ENCODE results near the gene NFIA.

DNA sequence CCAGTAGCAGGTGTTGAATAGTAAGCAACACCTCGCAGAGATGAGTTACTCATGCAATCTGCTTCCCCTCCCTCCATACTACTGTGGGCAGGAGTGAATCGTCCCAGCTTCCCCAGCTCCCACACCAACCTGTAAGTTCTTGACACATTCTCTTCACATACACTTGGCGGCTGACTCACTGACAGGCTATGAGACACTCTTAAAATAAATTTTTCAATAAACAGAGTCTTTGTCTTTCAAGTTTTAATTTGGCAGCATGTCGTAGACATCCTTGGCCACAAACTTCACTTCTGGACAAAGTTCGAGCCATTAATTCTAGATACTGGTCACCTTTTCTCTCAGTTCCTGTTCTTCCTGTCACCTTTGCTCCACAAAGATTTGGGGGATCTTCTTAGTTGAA, 351.9 kb downstream of the NFIA start:
- TF ChIP-seq, protein P1, sequence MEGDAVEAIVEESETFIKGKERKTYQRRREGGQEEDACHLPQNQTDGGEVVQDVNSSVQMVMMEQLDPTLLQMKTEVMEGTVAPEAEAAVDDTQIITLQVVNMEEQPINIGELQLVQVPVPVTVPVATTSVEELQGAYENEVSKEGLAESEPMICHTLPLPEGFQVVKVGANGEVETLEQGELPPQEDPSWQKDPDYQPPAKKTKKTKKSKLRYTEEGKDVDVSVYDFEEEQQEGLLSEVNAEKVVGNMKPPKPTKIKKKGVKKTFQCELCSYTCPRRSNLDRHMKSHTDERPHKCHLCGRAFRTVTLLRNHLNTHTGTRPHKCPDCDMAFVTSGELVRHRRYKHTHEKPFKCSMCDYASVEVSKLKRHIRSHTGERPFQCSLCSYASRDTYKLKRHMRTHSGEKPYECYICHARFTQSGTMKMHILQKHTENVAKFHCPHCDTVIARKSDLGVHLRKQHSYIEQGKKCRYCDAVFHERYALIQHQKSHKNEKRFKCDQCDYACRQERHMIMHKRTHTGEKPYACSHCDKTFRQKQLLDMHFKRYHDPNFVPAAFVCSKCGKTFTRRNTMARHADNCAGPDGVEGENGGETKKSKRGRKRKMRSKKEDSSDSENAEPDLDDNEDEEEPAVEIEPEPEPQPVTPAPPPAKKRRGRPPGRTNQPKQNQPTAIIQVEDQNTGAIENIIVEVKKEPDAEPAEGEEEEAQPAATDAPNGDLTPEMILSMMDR (IDR thresholded peaks at IDR 0.05) = no peak
- no peak for TF ChIP-seq POLR2A (IDR thresholded peaks at IDR 0.05)
